ENCODE measurements around the gene SEC61A2.

Gene SEC61A2

DNA sequence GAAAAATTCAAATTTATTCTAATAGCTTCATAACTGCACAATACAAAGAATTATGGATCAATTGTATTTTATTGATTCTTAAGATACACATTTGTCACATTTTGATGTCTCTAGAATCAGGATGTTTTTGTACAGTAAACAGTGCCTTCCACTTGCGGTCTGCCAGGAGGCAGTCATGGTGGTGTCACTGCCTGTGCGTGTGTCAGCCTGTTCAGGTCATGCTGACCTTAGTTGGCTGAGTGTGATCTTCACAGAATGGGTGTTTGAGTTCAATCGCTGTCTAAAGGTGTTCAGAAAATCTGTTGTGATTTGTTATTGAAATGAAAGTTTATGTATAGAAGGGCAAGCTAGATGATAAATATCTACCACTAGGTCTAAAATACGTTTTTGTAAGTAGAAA is 20.7 kb downstream of the SEC61A2 start:
- CTCF ChIA-PET, result no interaction called here
- TF ChIP-seq, protein P1, sequence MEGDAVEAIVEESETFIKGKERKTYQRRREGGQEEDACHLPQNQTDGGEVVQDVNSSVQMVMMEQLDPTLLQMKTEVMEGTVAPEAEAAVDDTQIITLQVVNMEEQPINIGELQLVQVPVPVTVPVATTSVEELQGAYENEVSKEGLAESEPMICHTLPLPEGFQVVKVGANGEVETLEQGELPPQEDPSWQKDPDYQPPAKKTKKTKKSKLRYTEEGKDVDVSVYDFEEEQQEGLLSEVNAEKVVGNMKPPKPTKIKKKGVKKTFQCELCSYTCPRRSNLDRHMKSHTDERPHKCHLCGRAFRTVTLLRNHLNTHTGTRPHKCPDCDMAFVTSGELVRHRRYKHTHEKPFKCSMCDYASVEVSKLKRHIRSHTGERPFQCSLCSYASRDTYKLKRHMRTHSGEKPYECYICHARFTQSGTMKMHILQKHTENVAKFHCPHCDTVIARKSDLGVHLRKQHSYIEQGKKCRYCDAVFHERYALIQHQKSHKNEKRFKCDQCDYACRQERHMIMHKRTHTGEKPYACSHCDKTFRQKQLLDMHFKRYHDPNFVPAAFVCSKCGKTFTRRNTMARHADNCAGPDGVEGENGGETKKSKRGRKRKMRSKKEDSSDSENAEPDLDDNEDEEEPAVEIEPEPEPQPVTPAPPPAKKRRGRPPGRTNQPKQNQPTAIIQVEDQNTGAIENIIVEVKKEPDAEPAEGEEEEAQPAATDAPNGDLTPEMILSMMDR (IDR thresholded peaks at IDR 0.05; ENCODE audit: control extremely low read depth, extremely low read depth, low read depth, missing control alignments), result no peak
- POLR2A ChIA-PET, result no interaction called here
- DNase-seq (ENCODE audit: extremely low spot score), result no peak

DNA sequence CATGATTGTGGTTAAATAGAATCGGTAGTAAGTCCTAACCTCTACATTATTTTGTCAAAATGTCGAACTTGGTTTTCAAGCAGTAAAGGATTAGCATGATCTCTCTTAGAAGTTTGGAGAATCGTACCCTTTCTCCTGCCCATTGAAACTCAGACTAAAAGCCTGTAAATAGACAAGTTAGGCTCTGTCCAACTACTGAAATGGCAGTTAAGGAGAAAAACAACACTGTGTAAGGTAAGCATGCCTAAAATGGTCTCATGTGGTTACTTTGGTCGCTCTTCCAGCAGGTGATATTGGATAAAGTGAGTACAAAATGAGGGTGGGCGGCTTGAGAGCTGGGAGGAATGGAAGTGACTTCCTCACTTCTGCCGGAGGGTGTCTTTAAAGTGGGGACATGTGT is 25.0 kb downstream of the SEC61A2 start:
- TF ChIP-seq, protein P1 (IDR thresholded peaks at IDR 0.05; ENCODE audit: control extremely low read depth, extremely low read depth, low read depth, missing control alignments), result no peak
- POLR2A ChIA-PET, result no interaction called here
- CTCF ChIA-PET, result interaction anchor here (1.5 kb wide), 1 partner anchor 9 kb away, joined by 3 read pairs; no protein-coding TSS in a partner anchor
- no peak for DNase-seq (ENCODE audit: extremely low spot score)

- no peak for DNase-seq (ENCODE audit: extremely low spot score)
- TF ChIP-seq, protein P1 (IDR thresholded peaks at IDR 0.05; ENCODE audit: control extremely low read depth, extremely low read depth, low read depth, missing control alignments), result no peak
- ChIA-PET CTCF (no interaction called here), POLR2A (no interaction called here)
Observed at GRCh38 chr10:12156367-12157123, 27.1 kb downstream of the SEC61A2 start.

DNA sequence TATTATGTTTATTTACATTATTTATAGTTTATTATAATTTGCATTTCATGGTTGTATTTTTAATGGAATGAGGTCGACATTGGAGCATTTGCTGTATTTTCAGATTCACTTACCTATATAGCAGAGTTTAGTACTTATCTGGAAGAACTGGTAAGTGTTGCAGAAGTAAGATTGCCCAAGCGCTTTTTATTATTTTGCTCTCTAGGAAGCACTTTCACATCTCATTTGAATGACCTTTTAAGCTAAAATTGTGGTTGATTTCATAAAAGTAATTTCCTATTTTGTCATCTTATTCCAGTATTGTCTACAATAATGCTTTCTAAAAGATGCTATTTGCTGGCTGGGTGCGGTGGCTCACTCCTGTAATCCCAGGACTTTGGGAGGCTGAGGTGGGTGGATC is 28.6 kb downstream of the SEC61A2 start:
- CTCF ChIA-PET, result interaction anchor here (1.1 to 1.6 kb wide), 2 partner anchors 12 to 56 kb away, joined by 3 read pairs; no protein-coding TSS in a partner anchor
- no peak for DNase-seq (ENCODE audit: extremely low spot score)
- TF ChIP-seq, protein P1 (IDR thresholded peaks at IDR 0.05; ENCODE audit: control extremely low read depth, extremely low read depth, low read depth, missing control alignments), result no peak
- POLR2A ChIA-PET, result no interaction called here

GRCh38 chr10:12160664-12161063 is 31.2 kb downstream of the SEC61A2 start:
- no peak for DNase-seq (ENCODE audit: extremely low spot score)
- POLR2A ChIA-PET, result no interaction called here
- CTCF ChIA-PET, result no interaction called here
- TF ChIP-seq, protein P1 (IDR thresholded peaks at IDR 0.05; ENCODE audit: control extremely low read depth, extremely low read depth, low read depth, missing control alignments), result no peak

DNA sequence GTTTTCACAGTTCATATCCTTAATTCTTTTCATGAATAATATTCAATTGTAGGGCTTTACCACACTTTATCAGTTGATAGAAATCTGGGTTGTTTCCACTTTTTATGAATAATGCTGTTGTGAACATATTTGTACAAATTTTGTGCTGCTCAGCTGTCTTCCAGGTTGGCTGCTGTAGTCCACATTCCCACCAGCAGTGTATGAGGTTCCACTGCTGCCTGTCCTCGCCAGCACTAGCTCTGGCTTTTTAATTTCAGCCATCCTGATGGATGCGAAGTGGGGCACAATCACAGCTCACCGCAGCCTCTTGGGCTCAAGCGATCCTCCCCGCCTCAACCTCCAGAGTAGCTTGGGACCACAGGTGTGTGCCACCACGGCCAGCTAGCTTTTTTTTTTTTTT is 33.5 kb downstream of the SEC61A2 start:
- ChIA-PET POLR2A (no interaction called here), CTCF (no interaction called here)
- no peak for DNase-seq (ENCODE audit: extremely low spot score)
- TF ChIP-seq, protein P1 (IDR thresholded peaks at IDR 0.05; ENCODE audit: control extremely low read depth, extremely low read depth, low read depth, missing control alignments), result no peak

Data from GM10248 (cell line).